CMK (cell line): ENCODE data around the gene LDLRAD4.
"Not testable (repeated sequence)": the region's sequence is repeated elsewhere in the genome, so short reads cannot be mapped to it uniquely, and the experiment has no call there.

ENCODE experiments used
- DNase-seq: peaks from one replicate; pipeline ENCODE4 v3.0.0-alpha.2; 2010; ENCODE audit warnings: low read depth

The LDLRAD4 gene

DNA sequence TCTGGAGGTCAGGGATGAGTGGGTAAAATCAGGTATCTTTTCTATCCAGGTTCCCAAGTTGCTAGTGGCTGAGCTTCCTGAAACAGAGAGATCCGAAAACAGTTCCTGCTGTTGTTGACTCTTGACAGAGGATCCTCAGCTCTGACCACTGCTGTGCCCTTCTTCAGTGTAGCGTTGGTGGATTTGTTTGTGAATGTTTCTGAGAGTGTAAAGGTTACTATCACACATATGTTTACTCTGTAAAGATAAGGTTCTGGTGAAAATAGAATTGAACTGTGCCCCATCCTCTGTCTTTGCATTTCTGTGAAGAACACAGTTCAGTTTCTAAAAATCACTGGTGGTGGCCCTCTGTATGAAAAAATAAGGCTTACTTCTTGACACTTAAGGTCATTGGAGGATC, 119.8 kb downstream of the LDLRAD4 start:
- DNase-seq, result no peak

DNA sequence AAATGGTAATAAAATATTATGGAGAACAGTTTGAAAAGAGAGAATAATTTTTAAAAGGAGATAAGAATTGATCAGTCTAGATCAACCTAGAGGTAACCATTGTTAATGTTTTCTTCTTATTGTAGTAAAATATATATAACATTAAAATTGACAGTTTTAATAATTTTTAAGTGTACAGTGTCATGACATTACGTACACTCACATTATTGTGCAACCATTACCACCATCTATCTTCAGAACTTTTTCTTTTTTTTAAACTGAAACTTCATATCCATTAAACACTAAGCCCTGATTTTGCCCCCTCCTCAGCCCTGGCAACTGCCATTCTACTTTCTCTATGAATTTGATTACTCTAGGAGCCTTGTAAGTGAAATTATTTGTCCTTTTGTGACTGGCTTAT, 121.1 kb downstream of the LDLRAD4 start:
- no peak for DNase-seq

DNA sequence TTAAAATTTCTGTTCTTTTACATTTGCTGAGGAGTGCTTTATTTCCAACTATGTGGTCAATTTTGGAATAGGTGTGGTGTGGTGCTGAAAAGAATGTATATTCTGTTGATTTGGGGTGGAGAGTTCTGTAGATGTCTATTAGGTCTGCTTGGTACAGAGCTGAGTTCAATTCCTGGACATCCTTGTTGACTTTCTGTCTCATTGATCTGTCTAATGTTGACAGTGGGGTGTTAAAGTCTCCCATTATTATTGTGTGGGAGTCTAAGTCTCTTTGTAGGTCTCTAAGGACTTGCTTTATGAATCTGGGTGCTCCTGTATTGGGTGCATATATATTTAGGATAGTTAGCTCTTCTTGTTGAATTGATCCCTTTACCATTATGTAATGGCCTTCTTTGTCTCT, 127.9 kb downstream of the LDLRAD4 start:
- not testable (repeated sequence) for DNase-seq

DNA sequence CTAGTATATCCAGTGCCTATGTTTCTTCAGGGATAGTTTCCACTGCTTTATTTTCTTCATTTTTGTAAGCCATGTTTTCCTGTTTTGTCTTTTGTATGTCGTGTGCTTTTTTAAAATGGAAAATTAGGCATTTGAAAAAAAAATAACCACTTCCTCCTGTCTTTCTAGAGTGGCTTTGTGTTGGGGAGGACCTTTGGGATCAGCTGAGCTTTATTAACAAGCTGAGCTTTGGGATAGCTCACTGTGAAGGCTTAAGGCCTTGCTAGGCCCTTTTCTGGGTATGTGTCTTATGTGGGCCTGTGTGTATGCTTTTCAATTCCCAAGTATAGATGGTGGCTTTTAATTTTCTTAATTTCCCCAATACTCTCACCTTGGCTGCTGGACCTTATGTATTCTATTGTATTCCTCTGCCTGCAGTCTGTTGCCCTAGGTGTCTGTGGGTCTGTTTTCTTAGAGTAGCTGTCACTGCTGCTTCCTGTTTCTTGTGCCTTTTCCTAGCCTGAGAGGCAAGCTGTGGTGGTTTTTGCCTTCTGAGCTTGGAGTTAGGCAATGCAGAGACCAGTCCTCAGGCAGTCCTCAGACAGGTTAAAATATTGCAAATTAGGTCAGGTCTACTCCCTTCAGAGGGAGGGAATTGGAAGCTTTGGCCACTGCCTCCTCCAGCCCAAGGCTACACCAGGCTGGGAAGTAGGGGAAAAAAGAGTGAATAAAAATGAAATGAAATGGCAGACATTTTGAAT, 134.7 kb downstream of the LDLRAD4 start:
- DNase-seq, result no peak

GRCh38 chr18:13354402-13354801, 135.8 kb downstream of the LDLRAD4 start:
- DNase-seq, result no peak

DNA sequence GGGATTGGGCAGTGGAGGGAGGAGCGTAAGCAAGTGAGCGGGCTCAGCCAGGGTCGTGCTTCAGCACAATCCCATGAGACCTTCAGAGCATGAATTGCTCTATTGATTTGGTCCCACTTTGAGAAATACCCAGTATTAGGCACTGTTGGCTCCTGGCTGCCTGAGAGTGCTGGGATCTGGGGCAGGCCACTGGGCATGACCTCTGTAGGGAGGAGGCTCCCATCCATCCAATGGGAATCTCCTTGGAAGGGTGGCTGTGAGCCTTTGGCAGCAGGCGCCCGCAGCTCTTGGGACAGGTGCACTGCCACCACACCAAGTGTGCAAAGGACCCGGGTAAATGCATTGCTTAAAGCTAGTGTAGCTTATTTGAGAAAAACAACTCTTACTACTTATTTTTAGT, 137.5 kb downstream of the LDLRAD4 start:
- no peak for DNase-seq

DNA sequence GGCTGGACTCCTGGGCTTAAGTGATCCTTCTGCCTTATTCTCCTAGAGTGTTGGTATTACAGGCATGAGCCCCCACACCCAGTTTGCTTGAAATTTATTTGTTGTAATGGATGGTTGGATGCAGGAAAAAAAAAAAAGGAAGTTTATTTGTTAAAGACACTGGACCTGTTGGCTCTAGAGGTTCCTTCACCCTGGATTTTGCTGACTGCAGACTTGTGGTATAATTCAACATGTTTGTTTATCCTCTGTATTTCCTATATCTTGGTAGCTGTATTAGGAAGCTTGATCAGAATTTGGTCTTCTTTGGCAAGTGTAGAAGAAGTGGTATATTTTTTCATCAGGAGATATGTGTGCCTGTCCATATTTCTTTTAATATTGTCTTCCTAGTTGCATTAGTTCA, 138.7 kb downstream of the LDLRAD4 start:
- DNase-seq, result no peak

DNA sequence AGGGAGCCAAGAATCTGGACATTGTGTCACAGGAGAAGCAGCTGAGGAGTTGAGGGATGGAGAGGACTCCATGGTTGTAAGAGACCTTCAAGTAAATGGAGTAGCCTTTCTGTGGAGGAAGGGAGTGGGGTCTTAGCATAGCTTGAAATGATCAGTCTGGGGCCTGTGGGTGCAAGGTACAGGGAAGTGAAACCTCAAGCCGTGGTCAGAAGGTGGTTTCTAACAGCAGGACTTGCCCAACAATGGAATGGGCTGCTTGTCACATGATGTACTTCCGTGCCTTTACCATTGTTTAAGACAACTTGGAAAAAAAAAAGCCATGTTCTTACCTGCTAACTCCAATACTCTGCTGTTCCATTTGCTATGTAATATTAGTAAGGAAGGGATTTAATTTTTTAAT, 140.7 kb downstream of the LDLRAD4 start:
- DNase-seq, result no peak

DNA sequence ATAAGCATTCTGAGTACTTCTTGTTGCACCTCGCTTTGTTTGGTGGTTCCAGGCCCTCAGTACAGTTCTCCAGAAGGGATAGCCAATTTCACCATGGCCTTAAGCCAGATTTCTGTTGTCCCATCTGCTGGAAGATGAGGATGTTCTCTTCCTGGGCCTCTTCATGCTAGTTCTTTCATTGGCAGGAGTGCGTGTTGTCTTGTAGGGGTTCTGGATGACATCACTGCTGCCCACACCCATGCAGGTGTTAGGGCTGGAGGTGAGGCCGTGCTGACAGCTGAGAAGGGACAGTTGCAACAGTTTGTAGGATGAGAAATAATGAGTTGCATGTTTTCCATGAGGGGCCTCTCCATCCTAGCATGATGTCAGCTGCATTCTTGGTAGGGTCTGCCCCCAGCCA, 142.9 kb downstream of the LDLRAD4 start:
- DNase-seq, result no peak

- no peak for DNase-seq
Measured at GRCh38 chr18:13362051-13362450, 143.5 kb downstream of the LDLRAD4 start.

- DNase-seq, result no peak
Measured at GRCh38 chr18:13362607-13363006, 144.0 kb downstream of the LDLRAD4 start.

- DNase-seq, result no peak
Measured at GRCh38 chr18:13363359-13363758, 144.8 kb downstream of the LDLRAD4 start.

- DNase-seq, result no peak
Measured at GRCh38 chr18:13364721-13365205, 146.2 kb downstream of the LDLRAD4 start.

- DNase-seq, result no peak
Measured at GRCh38 chr18:13366131-13366530, 147.6 kb downstream of the LDLRAD4 start.

DNA sequence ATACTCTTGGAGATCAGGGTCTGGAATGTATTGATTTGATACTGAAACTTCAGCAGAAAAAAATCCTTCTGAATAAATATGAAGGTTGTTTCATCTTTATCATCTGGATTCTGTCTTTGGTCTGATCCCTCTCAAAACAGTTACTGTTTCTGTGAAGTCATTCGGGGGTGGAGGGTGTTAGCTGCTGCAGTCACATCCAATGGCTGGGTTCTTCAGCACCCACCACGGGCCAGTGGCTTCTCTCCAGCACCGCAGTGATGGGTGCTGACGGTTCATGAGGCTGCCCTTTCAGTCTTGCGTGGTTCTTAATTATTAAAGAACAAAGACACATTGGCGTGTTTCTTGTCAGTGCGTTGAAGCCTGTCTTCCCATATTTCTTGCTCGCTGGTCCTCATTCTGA, 148.0 kb downstream of the LDLRAD4 start:
- no peak for DNase-seq

DNA sequence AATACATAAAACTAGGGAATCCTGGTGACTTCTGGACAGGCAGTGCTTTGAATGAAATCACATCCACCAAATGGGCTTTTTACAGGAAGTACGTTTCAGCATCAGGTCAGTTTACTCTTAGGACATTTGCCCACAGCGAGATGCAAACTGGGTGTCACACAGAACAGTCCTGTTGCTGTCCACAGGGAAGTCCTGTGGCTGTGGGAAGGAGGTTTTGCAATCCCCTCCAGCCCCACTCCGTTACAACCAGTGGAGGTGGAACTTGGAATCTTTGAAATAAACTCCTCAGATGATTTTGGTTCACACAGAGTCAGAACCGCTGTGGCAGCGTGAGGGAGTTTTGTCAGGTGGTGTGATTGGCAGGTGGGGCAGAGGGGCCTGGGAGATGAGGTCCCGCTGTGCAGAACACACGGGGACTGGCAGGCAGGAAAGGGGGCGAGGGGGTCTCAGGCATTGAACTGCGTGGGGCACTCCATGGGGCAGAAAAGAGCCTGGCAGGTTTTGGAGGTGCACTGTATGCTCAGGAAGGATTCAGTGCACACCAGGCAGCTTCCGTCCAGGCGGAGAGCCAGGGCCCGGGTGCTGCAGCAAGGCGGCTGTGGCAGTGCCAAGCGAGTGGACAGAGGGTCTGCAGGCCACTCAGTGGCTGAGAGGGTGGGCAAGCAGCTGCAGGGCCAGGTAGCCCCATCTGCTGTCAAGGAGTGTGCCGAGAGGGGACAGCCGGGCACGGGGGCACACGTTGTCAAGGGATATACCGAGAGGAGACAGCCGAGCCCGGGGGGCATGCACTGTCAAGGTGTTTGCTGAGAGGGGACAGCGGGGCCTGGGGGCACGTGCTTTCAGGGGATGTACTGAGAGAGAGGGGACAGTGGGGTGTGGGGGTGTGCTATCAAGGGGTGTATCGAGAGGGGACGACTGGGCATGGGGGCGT, 148.7 kb downstream of the LDLRAD4 start:
- DNase-seq, result no peak

GRCh38 chr18:13368080-13368813, 149.7 kb downstream of the LDLRAD4 start:
- no peak for DNase-seq

DNA sequence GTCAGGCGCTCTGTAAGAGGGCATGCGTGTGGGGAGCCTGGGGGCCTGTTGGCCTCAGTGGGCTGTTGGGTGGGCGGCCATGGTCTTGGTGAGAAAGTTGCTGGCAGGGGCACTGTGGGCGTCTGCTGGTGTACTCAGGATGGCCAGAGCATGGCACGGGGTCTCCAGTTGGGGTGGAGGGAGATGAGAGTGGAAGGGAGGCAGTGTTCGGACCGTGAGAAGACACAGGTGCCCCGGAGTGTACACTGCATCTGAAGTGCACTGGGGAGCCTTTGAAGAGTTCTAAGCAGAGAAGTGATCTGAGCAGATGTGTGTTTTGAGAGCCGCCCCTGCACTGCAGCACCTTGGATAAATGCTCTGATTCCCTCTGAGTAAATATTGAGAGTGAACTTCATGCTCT, 150.8 kb downstream of the LDLRAD4 start:
- DNase-seq, result no peak

DNA sequence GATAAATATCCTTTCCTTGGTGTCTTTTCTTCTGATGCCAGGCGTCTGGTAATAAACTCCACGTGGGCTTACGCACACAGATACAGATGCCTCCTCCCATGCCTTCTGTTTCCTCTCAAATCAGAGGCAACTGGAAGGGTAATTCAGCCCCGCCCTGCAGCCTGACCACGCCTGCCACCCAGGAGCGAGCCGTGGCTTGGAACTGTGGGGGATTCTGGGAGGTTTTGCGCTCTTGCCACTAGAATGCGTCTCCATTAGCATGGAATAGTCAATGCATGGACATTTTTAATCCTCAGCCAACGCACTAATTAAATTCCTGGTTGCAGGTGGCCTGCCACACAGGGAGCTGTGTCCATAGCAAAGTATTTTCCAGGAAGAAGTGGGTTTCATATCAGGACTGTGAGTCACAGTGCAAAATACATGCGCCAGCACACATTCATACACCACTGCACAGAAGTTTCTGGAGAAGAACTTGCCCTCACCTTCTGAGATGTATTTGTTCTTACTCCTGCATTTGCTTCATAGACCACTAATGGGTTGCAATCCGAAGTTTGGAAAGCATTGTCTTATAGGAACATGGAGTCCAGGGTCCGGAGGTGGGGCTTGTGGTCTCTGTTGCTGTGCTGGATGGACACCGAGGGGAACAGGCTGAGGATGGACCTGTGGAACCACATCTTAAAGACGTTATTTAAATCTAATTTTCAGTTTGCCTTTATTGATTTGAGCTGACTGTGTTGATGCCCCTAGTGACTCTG, 151.4 kb downstream of the LDLRAD4 start:
- no peak for DNase-seq

DNA sequence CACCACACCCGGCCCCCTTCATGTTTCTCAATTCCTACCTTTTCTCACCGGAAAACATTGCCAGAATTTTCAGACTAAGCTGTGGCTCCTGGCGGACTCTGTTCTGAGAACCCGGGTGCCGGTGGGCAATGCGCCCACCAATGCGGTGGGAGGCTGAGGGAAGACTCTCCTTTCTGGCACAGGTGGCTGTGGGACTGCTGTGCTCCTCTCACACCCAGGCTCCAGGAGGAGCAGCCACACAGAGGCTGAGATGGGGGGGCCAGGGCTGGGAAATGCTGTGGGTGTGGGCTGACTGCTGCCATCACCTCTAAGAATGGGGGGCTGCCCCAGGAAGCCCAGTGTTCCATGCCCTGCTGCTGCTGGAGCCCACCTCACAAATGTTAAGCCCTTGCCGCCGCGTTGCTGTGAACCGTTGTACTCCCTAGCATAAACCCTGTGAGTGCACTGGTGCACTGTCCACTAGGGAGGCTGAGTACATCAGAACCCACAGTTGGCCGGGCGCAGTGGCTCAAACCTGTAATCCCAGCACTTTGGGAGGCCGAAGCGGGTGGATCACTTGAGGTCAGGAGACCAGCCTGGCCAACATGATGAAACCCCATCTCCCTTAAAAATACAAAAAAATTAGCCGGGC, 152.6 kb downstream of the LDLRAD4 start:
- no peak for DNase-seq
